Left lobe of liver (tissue), 2 donors: ENCODE data around the gene URI1. TPM values are rescaled to one million over a fixed set of nuclear protein-coding genes. Genes with fewer than 3 reads are reported as not detected.

Experiments used
- ATAC-seq: fragments of 200-7000 bp; cut with Tn5 transposase; one replicate; pipeline ENCODE4 v1.9.1; 2020; ENCODE audit warnings: mild to moderate bottlenecking, moderate library complexity
- DNase-seq: peaks from one replicate; pipeline ENCODE4 v3.0.0-alpha.2; 2020; ENCODE audit warnings: low spot score
- total RNA-seq: library from RNA; stranded (reverse); gene quantifications from one replicate; pipeline ENCODE4 v1.2.1, GENCODE V29; 2021
- donor health status: DM: no; HTN: no; CAD: no; lungs with moderate emphysema.
- donor health status: DM: no; HTN: yes; CAD: no.

URI1 gene
- total RNA-seq, 1 donor from 2014 or later = 24.8 TPM

DNA sequence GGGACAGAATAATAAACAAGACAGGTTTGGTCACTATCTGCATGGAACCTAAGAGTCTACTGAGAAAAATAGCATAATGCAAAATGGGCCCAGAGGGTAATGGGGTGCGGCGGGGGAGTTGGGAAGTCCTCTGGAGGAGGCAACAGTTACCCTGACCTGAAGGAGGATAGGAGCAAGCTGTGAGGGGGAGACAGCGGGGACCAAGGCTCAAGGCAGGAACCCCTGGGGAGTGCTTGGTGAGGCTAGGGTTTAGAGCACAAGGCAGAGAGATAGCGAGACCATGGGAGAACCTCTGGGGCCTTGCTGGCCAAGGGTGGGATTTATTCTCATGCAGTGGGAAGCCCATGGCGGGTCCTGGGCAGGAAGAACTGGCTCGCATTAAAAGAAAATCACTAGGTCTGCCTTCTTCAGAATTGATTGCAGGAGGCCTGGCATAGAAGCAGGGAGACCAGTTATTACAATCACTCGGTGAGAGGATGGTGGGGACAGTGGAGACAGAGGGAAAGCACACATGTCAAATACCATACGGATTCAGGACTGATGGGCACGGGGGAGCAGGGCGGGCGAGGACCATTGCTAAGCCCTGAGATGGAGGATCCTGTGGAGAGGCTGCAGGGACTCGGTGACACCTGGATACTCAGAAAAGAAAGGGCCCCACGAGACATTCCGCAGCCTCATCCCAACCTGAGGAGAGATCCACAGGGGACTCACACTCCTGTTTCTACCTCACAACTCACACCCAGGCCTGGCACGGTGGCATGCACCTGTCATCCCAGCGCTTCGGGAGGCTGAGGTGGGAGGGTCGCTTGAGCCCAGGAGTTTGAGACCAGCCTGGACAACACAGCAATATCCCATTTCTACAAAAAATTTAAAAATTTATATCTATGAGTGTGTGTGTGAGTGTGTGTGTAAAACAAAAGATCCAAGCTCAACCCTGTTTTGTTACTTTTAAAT, 110.4 kb downstream of the URI1 start:
- ATAC-seq (no peak), DNase-seq (no peak)

- no peak for DNase-seq
- ATAC-seq = no peak
These were observed 111.5 kb downstream of the URI1 start for GRCh38 chr19:30053558-30053957.

- ATAC-seq (no peak), DNase-seq (no peak)
These were observed 112.2 kb downstream of the URI1 start for GRCh38 chr19:30054210-30054609.

- DNase-seq (no peak), ATAC-seq (no peak)
These were observed 114.5 kb downstream of the URI1 start for GRCh38 chr19:30056580-30056979.

DNA sequence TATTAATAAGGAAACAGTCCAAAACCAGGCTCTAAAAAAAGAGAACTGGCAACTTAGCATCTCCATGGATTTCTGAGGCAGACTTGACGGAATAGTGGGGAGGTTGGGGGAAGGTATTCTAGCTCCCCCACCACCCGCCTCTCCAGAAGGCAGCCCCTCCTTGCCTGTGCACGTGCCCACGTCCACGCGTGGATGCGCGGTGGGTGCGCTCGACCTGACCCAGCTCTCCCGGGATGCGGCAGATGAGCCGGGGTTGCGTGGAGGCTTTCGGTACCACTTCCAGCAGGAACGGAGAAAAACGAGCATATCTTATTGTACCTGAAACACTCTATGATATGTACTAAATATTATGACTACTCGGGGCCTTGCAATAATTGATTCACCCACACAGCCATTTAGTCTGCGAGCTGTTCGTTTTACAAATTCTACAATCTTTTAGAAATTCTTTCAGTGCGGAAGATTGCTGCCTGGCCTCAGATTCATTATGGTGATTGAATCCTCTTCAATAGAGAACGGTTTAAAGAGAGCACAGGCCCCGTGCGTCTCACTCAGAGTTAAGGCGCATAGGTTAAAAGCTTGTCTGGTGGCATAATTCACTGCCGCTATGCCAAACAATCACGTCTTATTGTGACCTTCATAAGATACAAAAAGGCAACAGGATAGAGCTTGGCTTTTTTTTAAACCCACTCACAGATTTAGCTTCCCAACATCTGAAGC, 117.9 kb downstream of the URI1 start:
- DNase-seq (no peak), ATAC-seq (no peak)

- DNase-seq = peak; percentile 33
- ATAC-seq = no peak
These were observed 118.6 kb downstream of the URI1 start for GRCh38 chr19:30060531-30061222.

DNA sequence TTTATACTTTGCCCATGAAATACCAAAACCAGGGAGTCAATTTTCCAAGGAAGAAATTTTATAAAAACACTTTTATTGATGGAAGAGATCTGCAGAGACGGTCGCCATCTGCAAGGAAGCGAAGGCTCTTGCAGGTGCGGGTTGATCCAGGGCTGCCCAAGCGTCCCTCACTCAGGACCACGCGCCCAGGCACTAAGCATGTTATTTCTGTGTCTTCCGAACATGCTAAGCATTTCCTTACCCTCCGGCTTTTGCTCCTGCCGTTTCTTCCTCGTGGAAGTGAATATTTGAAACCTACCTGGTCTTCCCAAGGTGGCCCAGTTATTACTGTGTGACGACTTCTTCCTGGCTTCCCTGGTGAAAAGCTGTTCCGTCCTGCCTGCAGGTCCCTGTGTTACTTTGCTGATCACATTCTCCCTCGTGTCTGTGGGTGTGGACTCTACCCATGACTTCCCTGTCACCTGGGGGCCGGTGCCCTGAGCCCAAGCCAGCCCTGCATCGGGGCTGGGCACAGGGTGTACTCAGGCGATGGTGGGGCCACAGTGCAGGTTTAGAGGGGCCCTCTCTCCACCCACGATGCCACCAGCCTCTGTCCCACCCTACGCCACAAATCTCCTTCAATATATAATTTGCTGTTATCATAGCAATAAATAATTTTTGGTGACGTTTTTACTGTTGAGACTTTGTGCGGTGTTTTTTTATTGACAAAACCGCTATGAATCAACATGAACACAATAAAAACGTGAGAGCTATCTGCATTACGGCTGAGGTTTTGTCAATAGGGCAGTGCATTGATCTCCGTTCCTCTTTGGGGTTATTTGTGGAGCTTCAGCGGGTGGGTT, 119.4 kb downstream of the URI1 start:
- ATAC-seq = no peak
- no peak for DNase-seq

DNA sequence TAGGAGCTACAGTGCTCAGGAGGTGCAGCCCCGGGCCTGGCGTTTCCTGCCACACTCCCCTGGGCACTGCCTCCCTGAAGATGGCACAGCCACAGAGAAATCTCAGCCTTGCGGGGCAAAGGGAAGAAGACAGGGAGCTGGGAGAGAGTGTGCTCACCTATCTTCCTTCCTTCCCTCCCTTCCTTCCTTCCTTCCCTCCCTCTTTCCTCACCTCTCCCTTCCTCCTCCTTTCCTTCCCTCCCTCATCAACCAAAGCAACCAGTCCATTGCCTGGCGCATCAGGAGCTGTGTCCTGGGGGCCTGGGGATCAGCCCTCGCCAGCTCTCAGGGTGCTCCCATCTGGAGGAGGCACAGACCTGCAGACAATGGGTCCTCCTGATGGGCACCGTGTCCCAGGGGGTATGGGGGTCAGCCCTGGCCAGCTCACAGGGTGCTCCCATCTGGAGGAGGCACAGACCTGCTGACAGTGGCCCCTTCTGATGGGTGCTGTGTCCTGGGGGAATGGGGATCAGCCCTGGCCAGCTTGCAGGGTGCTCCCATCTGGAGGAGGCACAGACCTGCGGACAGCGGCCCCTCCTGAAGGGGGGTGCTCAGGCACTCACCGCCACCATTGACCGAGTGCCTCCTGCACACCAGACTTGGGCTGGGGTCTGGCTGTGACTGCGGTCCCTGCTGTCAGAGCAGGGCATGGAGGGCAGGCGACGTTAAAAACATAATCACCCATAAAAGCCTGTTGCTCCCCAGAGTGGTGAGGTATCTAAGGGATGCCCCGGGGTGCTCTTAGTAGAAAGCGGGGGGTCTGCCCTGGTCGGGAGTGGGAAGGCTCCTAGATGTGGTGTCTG, 120.2 kb downstream of the URI1 start:
- no peak for DNase-seq
- no peak for ATAC-seq

- ATAC-seq (no peak), DNase-seq (no peak)
These were observed 121.0 kb downstream of the URI1 start for GRCh38 chr19:30062907-30063649.

DNA sequence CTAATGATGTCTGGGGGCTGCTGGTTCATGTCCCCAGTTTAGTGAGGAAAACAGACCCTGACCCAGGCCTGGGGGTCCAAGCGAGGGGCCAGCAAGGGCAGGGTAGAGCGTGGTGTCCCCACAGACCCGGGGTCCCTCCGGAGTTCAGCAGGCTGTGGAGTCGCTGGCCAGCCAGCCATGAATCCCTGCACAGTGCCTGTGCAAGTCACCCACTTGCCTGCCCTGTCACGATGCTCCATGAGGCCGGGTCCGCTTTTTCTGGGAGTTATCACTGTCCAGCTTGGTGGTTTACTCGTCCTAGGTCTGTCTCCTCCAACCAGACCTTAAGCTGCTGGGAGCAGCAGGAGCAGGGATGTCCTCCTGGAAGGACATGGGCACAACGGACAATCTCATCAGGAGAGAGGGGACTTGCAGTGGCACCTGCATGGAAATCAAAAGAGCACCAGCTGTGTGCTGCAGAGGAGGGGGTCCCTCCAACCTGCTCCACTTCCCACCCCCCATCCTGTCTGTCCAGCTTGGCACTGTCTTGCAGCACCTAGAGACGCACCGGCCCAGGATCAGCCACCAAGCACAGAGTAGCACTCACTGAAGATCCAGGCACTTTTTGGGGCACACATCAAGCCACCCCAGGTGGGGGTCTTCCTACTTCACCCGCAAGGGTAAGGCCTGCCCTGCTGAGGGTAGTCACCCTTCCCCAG, 121.8 kb downstream of the URI1 start:
- no peak for ATAC-seq
- no peak for DNase-seq

- DNase-seq (no peak), ATAC-seq (no peak)
These were observed 122.3 kb downstream of the URI1 start for GRCh38 chr19:30064348-30064699.

- peak; percentile 42 for DNase-seq
These were observed 122.9 kb downstream of the URI1 start for GRCh38 chr19:30064771-30065494.

DNA sequence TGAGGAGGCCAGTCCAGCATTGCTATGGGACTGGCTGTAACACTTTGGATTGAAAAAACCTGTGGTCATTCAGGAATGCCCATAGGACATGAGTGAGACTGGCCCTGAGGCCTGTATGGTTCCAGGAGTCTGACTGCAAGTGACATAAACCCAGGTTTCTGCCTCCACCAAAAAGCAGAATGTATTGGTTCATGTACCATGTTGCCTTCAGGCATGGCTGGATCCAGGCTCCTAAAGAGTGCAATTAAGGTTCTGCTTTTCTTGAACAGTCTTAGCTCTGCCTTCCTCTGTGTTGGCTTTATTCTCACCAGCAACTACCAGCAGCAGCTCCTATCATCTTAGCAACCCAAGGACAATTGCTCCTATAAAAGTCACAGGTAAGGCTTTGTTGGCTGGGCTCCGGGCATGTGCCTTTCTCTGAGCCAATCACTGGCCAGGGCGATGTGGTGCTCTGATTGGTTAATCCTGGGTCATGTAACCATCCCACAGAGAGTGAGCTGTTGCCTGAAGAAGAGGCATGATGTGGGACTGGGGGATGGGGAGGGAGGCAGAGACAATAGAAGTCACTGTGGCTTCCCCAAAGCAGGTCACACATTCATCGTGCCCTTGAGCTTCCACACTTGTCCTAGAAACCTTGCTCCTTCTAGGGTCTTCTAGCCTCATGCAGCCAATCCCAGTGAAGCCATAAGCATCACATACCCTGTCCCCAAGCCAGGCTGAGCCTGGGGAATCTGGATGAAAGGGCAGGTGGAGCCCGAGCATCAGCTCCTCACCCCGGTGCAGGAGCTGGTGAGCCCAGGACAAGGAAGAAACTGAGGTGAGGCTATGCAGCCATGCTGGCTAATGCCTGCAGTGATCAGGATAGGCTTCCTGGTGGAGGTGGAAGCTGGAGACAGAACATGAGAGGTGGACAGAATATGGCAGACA, 123.9 kb downstream of the URI1 start:
- ATAC-seq (no peak), DNase-seq (peak; percentile 31)

More at GRCh38 chr19:30064771-30065494, 122.9 kb downstream of the URI1 start:
- ATAC-seq = peak; percentile 64
